Skin of body (tissue), 2 donors: Measurements from ENCODE around the gene GATAD2A. TPM values are rescaled to one million over a fixed set of nuclear protein-coding genes. Genes with fewer than 3 reads are reported as not detected.
A peak's percentile ranks its signal among the peaks of the same experiment; 100 is the strongest.

Source experiments
- DNase-seq: peaks from one replicate; lab custom pipeline; 2025; lab: John Stamatoyannopoulos, UW
- total RNA-seq: library from RNA; depleted of rRNA; stranded (reverse); fragments of >200 nt; gene quantifications from one replicate; pipeline ENCODE4 v1.2.3, GENCODE V29; 2014

The GATAD2A gene
- total RNA-seq, 1 donor from 2014 or later = 24.3 TPM

- no peak for DNase-seq
Measured at GRCh38 chr19:19505669-19506326, 100.3 kb downstream of the GATAD2A start.

- no peak for DNase-seq
Measured at GRCh38 chr19:19506592-19506991, 101.1 kb downstream of the GATAD2A start.

- DNase-seq = no peak
Measured at GRCh38 chr19:19507354-19507753, 101.9 kb downstream of the GATAD2A start.

- DNase-seq = no peak
Measured at GRCh38 chr19:19508217-19508616, 102.7 kb downstream of the GATAD2A start.

GRCh38 chr19:19510432-19510831, 105.0 kb downstream of the GATAD2A start:
- no peak for DNase-seq

GRCh38 chr19:19513682-19514081, 108.2 kb downstream of the GATAD2A start:
- no peak for DNase-seq

GRCh38 chr19:19514215-19514657, 108.8 kb downstream of the GATAD2A start:
- DNase-seq = peak; percentile 62

- DNase-seq = no peak
Measured at GRCh38 chr19:19514881-19515641, 109.6 kb downstream of the GATAD2A start, which contains the start of gene TSSK6. TSS of gene TSSK6 (minus strand) at chr19:19515548. CDS start at chr19:19515427, 121 bp downstream.

- peak; percentile 84 for DNase-seq
Measured at GRCh38 chr19:19515642-19516519, 110.4 kb downstream of the GATAD2A start, which contains the start of gene NDUFA13. TSS of gene NDUFA13 (plus strand) at chr19:19516225. CDS start at chr19:19516239, 14 bp downstream.

- no peak for DNase-seq
Measured at GRCh38 chr19:19517235-19517619, 111.8 kb downstream of the GATAD2A start.

- DNase-seq = no peak
Measured at GRCh38 chr19:19520989-19521388, 115.5 kb downstream of the GATAD2A start.

GRCh38 chr19:19523177-19523576, 117.7 kb downstream of the GATAD2A start:
- DNase-seq = no peak

GRCh38 chr19:19524053-19524452, 118.6 kb downstream of the GATAD2A start:
- no peak for DNase-seq

GRCh38 chr19:19525611-19526380, 120.3 kb downstream of the GATAD2A start:
- DNase-seq = no peak

- no peak for DNase-seq
Measured at GRCh38 chr19:19526581-19527370, 121.3 kb downstream of the GATAD2A start.

- DNase-seq = no peak
Measured at GRCh38 chr19:19527371-19527656, 121.8 kb downstream of the GATAD2A start.

- DNase-seq = no peak
Measured at GRCh38 chr19:19527674-19528625, 122.5 kb downstream of the GATAD2A start.

GRCh38 chr19:19528721-19529490, 123.4 kb downstream of the GATAD2A start, which contains the start of gene YJEFN3:
TSS of gene YJEFN3 (plus strand) at chr19:19528911. CDS start at chr19:19528933, 22 bp downstream.
- DNase-seq = no peak
